ENCODE measurements around the gene KCNMB2. TPM values are rescaled to one million over a fixed set of nuclear protein-coding genes. Genes with fewer than 3 reads are reported as not detected.

The KCNMB2 gene
- total RNA-seq, 2 donors from 2014 or later: 0.68 TPM; not detected in 1

DNA sequence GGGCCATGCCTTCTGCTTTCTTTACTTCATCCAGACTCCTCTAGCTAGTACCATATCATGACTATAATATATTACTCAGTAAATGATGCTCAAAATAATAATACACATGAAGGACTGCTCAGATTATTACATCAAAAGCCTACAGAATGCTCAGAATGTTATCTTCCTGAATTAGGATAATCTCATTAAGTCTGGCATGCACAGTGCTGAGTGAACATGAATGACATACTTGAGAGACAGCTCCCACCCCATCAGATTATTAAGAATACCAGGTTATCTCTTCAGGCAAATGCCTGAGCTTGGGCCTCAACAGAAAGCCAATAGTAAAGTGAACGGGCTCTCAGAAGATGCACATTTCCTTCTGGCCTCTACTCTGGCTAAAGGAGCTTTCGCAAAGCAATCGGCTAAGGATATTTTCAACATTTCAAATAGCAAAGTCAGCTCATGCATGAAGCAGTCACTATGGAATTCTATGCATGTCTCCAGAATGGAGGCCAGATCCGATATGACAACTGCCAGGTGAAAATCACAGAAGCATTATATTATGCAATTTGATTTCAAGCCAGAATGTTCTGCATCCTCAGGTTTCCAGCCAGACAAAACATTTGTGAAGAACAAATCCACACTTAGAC, 122.6 kb downstream of the KCNMB2 start:
- Histone ChIP-seq H3K36me3 (no peaks in the 10 kb centered on the region), H3K27me3 (replicated peaks; ENCODE audit: insufficient read depth) (no peaks in the 10 kb centered on the region), H3K9me3 (no peaks in the 10 kb centered on the region), H3K4me1 (replicated peaks) (no peaks in the 10 kb centered on the region), H3K4me3 (no peak overlapping the region), H3K27ac (no peak overlapping the region)
- WGBS: 86% methylated on average over 4 of the region's 4 CpGs
- no peak for DNase-seq (ENCODE audit: low spot score)
- TF ChIP-seq CTCF (IDR thresholded peaks at IDR 0.05): no peak
- no peak for TF ChIP-seq POLR2AphosphoS5 (IDR thresholded peaks at IDR 0.05)
- no peak for TF ChIP-seq POLR2A (IDR thresholded peaks at IDR 0.05)
- intact Hi-C loops (cut with DNase I): no loop called here

DNA sequence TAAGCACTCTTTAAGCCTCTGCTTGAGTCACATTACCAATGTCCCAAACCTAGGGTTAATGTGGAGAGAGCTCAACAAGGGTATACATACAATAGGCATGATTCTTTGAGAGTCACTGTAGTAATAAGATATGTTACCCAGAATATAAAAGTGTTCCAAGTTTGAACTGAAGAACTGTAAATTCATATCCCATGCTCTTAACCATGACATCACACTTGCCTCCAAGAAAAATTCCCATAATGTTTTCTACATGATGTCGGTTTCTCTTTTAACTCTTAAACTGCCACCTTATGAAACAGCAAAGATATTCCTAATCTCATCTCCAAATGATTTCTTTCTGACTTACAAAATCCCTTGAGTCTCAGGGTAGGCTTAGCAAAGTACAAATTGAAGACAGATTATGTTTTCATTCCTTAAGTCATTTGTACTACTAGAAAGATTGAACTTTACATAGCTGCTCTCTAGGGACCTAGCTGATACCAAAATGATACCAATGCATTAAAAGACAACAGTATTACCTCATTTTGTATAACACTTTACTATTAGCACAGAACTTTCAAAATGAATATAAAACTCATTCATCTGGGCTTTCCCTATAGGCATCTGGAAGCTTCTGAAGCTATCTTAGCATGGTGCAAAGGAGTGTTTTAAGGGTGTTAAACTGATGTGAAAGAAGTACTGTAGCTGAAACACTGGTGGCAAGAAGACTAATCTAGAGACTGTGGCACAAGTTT, 127.1 kb downstream of the KCNMB2 start:
- Histone ChIP-seq H3K36me3 (no peaks in the 10 kb centered on the region), H3K27me3 (replicated peaks; ENCODE audit: insufficient read depth) (no peaks in the 10 kb centered on the region), H3K9me3 (no peaks in the 10 kb centered on the region), H3K4me1 (replicated peaks) (no peaks in the 10 kb centered on the region), H3K27ac (no peak overlapping the region), H3K4me3 (no peak overlapping the region)
- no peak for DNase-seq (ENCODE audit: low spot score)
- TF ChIP-seq POLR2A (IDR thresholded peaks at IDR 0.05): no peak
- no peak for TF ChIP-seq CTCF (IDR thresholded peaks at IDR 0.05)
- no peak for TF ChIP-seq POLR2AphosphoS5 (IDR thresholded peaks at IDR 0.05)
- intact Hi-C loops (cut with DNase I): no loop called here
- 77% methylated on average over 1 of the region's 1 CpG for WGBS

DNA sequence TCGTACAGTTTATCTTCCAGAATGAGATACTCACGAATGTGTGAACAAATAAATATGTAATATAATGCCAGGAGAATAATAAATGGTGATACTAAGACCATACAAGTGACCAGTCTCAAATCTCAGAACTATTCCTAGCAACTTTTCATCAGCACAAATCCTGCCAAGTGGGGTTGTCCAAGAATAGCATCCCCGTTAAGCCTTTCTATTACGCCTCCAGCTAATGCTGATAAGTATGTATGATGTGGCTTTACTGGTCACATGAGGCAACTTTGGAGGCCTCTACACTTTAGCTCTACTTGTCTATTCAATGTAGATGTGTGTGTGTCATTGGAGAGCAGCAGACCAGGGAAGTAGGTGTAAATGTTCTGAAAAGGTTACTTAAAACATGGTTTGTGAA, 129.5 kb downstream of the KCNMB2 start:
- 72% methylated on average over 4 of the region's 4 CpGs for WGBS

DNA sequence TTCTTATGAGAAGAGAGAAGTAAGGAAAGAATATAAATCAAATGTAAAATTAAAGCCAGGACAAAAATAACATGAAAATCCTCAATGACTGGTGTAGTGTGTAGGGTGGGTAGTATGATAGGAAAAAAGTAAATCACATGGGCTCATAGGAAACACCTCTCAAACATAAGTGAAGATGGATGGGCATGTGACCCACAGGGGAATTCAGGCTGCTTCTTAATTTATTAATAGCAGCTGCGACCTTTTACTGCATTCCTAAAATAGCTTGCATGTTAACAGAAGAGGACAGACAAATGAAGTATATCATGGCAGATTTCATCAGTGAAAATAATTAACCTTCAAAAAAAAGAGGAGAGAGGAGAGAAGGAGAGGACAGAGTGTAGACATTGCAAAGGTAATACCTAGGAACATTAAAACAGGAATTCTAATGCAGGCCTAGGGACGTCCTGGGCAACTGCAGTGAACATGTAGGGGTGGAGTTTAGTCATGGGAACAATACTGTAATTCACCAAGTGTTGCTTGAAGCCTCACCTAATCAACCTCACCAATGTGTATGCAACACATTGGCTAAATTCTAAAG, 132.9 kb downstream of the KCNMB2 start:
- 42% methylated on average over 2 of the region's 2 CpGs for WGBS
- H3K27ac ChIP-seq: no peak overlapping the region
- no peaks in the 10 kb centered on the region for H3K27me3 ChIP-seq (replicated peaks; ENCODE audit: insufficient read depth)

More for the DNA sequence above, 129.5 kb downstream of the KCNMB2 start:
- H3K36me3 ChIP-seq: no peaks in the 10 kb centered on the region
- H3K27ac ChIP-seq: no peak overlapping the region
- intact Hi-C loops (cut with DNase I): no loop called here
- no peaks in the 10 kb centered on the region for H3K4me1 ChIP-seq (replicated peaks)
- no peaks in the 10 kb centered on the region for H3K9me3 ChIP-seq
- no peak overlapping the region for H3K4me3 ChIP-seq
- H3K27me3 ChIP-seq (replicated peaks; ENCODE audit: insufficient read depth): no peaks in the 10 kb centered on the region
- DNase-seq (ENCODE audit: low spot score): no peak
- TF ChIP-seq POLR2A (IDR thresholded peaks at IDR 0.05) (no peak), POLR2AphosphoS5 (IDR thresholded peaks at IDR 0.05) (no peak), CTCF (IDR thresholded peaks at IDR 0.05) (no peak)

More for the DNA sequence above, 132.9 kb downstream of the KCNMB2 start:
- no peak for TF ChIP-seq CTCF (IDR thresholded peaks at IDR 0.05)
- TF ChIP-seq POLR2A (IDR thresholded peaks at IDR 0.05): no peak
- TF ChIP-seq POLR2AphosphoS5 (IDR thresholded peaks at IDR 0.05): no peak
- Histone ChIP-seq H3K9me3 (no peaks in the 10 kb centered on the region), H3K36me3 (no peaks in the 10 kb centered on the region), H3K4me1 (replicated peaks) (no peaks in the 10 kb centered on the region), H3K4me3 (no peak overlapping the region)
- no peak for DNase-seq (ENCODE audit: low spot score)
- intact Hi-C loops (cut with DNase I): no loop called here
